DND-41 (cell line): ENCODE results near the gene AGXT.

Experiments used
- EZH2 ChIP-seq: IDR thresholded peaks from 3 replicates; pipeline ENCODE4 v1.6.1; 2012; ENCODE audit warnings: borderline replicate concordance, low read depth, mild to moderate bottlenecking, moderate library complexity, low read length, inconsistent platforms; ENCODE audit not compliant: severe bottlenecking
- TF ChIP-seq, protein P1 (sequence below): IDR thresholded peaks from 2 replicates; pipeline ENCODE4 v1.5.1; 2012; ENCODE audit warnings: borderline replicate concordance, low read length, moderate library complexity, mild to moderate bottlenecking; ENCODE audit not compliant: poor library complexity, severe bottlenecking; ENCODE audit errors: extremely low read depth

DNA sequence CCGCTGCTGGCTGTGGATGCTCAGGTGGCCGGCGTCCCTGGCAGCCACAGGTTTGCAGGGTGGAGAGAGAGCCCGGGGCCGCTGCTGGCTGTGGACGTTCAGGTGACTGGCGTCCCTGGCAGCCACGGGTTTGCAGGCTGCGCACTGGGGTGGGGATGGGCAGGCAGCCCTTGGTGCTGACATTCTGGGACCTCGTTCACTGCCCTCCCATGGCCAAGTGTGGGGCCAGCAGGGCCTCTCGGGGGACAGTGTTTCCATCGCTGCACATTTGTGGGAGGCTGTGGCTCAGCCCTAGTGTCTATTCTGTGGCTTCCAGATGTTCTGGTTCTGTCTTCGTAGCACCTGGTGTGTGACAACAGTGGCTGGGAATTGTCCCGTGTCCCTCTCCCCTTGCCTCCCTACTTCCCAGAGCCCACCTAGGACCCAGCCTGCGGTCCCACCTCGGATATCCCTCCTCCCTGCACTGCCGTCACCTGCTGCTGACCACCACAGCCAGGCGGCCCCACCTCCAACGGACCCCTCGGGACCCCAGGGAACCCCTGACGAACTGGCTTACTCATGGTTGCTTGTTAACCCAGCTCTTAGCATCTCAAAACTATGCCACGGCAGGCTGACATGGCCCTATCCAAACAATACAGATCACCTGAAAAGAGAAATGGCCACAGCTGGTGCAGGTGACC is 38.4 kb downstream of the AGXT start:
- TF ChIP-seq, protein P1, sequence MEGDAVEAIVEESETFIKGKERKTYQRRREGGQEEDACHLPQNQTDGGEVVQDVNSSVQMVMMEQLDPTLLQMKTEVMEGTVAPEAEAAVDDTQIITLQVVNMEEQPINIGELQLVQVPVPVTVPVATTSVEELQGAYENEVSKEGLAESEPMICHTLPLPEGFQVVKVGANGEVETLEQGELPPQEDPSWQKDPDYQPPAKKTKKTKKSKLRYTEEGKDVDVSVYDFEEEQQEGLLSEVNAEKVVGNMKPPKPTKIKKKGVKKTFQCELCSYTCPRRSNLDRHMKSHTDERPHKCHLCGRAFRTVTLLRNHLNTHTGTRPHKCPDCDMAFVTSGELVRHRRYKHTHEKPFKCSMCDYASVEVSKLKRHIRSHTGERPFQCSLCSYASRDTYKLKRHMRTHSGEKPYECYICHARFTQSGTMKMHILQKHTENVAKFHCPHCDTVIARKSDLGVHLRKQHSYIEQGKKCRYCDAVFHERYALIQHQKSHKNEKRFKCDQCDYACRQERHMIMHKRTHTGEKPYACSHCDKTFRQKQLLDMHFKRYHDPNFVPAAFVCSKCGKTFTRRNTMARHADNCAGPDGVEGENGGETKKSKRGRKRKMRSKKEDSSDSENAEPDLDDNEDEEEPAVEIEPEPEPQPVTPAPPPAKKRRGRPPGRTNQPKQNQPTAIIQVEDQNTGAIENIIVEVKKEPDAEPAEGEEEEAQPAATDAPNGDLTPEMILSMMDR: no peak
- no peak for TF ChIP-seq EZH2
